Measurements from ENCODE around the gene TNS3. TPM values are rescaled to one million over a fixed set of nuclear protein-coding genes. Genes with fewer than 3 reads are reported as not detected.

The TNS3 gene
- polyA plus RNA-seq, 3 donors: 5.2 to 30.3 (median 7.9) TPM

- no peaks in the 10 kb centered on the region for H3K27me3 ChIP-seq (ENCODE audit: control insufficient read depth in 2 of 2, insufficient read depth in 2 of 2, low read length in 2 of 2)
- DNase-seq: no peak
- H3K79me2 ChIP-seq (ENCODE audit: insufficient read depth, low read length): peaks cover 9% of the 10 kb centered on the region
- H3K4me1 ChIP-seq (ENCODE audit: control insufficient read depth in 1 of 2, insufficient read depth in 2 of 2, low read length in 2 of 2): no peaks in the 10 kb centered on the region
- no peak overlapping the region for H2AFZ ChIP-seq (ENCODE audit: insufficient read depth, low read depth, low read length, poor library complexity, severe bottlenecking)
- no peak overlapping the region for H3K9ac ChIP-seq (ENCODE audit: insufficient read depth, low read length, poor library complexity, severe bottlenecking)
- Mint-ChIP-seq H3K4me1 (peaks cover 2% of the 10 kb centered on the region), H3K9me3 (peaks cover 4 to 25% (median 15%) of the 10 kb centered on the region in 7 donors), H3K36me3 (peaks cover 81 to 88% of the 10 kb centered on the region in 2 donors), H3K27me3 (ENCODE audit: low read depth in 3 of 3) (no peaks in the 10 kb centered on the region), H3K4me3 (no peak overlapping the region), H3K27ac (no peak overlapping the region)
- H3K4me2 ChIP-seq (replicated peaks; ENCODE audit: extremely low read depth, low read length, poor library complexity, severe bottlenecking): no peak overlapping the region
- H3K27ac ChIP-seq (ENCODE audit: low read depth in 1 of 2, low read length in 2 of 2): no peak overlapping the region
- TF ChIP-seq CTCF (IDR thresholded peaks at IDR 0.05): no peak
- H4K20me1 ChIP-seq (ENCODE audit: insufficient read depth, low read length): peaks cover 35% of the 10 kb centered on the region
- peaks cover 74 to 91% of the 10 kb centered on the region in 2 donors for H3K36me3 ChIP-seq (replicated peaks in 1 of 2; ENCODE audit: control insufficient read depth in 1 of 2, insufficient read depth in 2 of 2, low read length in 2 of 2)
- peaks cover 14 to 18% of the 10 kb centered on the region in 2 donors for H3K9me3 ChIP-seq (replicated peaks in 1 of 2; ENCODE audit: control insufficient read depth in 1 of 2, insufficient read depth in 1 of 2, low read length in 2 of 2)
- H3K4me3 ChIP-seq (replicated peaks in 1 of 3; ENCODE audit: low read depth in 2 of 3, low read length in 3 of 3): no peak overlapping the region
- intact Hi-C loops (cut with micrococcal nuclease): no loop called here
- 87% methylated on average over 9 of the region's 12 CpGs for WGBS (ENCODE audit: insufficient coverage)
These were observed 191.8 kb downstream of the TNS3 start for GRCh38 chr7:47389923-47390630.

- Mint-ChIP-seq H3K4me1 (peaks cover 2% of the 10 kb centered on the region), H3K27ac (peak overlapping the region in 6 of 7 donors; percentile 14 to 84 (median 62)), H3K4me3 (no peak overlapping the region), H3K9me3 (peaks cover 4 to 25% (median 15%) of the 10 kb centered on the region in 7 donors), H3K27me3 (ENCODE audit: low read depth in 3 of 3) (no peaks in the 10 kb centered on the region), H3K36me3 (peaks cover 82 to 88% of the 10 kb centered on the region in 2 donors)
- peaks cover 14 to 18% of the 10 kb centered on the region in 2 donors for H3K9me3 ChIP-seq (replicated peaks in 1 of 2; ENCODE audit: control insufficient read depth in 1 of 2, insufficient read depth in 1 of 2, low read length in 2 of 2)
- H4K20me1 ChIP-seq (ENCODE audit: insufficient read depth, low read length): peaks cover 43% of the 10 kb centered on the region
- H3K9ac ChIP-seq (ENCODE audit: insufficient read depth, low read length, poor library complexity, severe bottlenecking): no peak overlapping the region
- H2AFZ ChIP-seq (ENCODE audit: insufficient read depth, low read depth, low read length, poor library complexity, severe bottlenecking): no peak overlapping the region
- TF ChIP-seq CTCF (IDR thresholded peaks at IDR 0.05): no peak
- H3K4me3 ChIP-seq (replicated peaks in 1 of 3; ENCODE audit: low read depth in 2 of 3, low read length in 3 of 3): no peak overlapping the region
- no peaks in the 10 kb centered on the region for H3K4me1 ChIP-seq (ENCODE audit: control insufficient read depth in 1 of 2, insufficient read depth in 2 of 2, low read length in 2 of 2)
- H3K27ac ChIP-seq (ENCODE audit: low read depth in 1 of 2, low read length in 2 of 2): peak overlapping the region in 1 of 2 donors; percentile 36
- H3K36me3 ChIP-seq (replicated peaks in 1 of 2; ENCODE audit: control insufficient read depth in 1 of 2, insufficient read depth in 2 of 2, low read length in 2 of 2): peaks cover 70 to 91% of the 10 kb centered on the region in 2 donors
- H3K79me2 ChIP-seq (ENCODE audit: insufficient read depth, low read length): peaks cover 9% of the 10 kb centered on the region
- intact Hi-C loops (cut with micrococcal nuclease): no loop called here
- WGBS (ENCODE audit: insufficient coverage): 100% methylated on average over 8 of the region's 16 CpGs
- DNase-seq: no peak
- no peaks in the 10 kb centered on the region for H3K27me3 ChIP-seq (ENCODE audit: control insufficient read depth in 2 of 2, insufficient read depth in 2 of 2, low read length in 2 of 2)
- no peak overlapping the region for H3K4me2 ChIP-seq (replicated peaks; ENCODE audit: extremely low read depth, low read length, poor library complexity, severe bottlenecking)
These were observed 192.6 kb downstream of the TNS3 start for GRCh38 chr7:47389171-47389922.

Data from CD14-positive monocyte (primary cell).